NCI-H774 (cell line): ENCODE measurements around the gene PCDHGA9.
"Not testable (repeated sequence)": the region's sequence is repeated elsewhere in the genome, so short reads cannot be mapped to it uniquely, and the experiment has no call there.

Experiments used
- DNase-seq: peaks from one replicate; lab custom pipeline; 2025; lab: John Stamatoyannopoulos, UW

The PCDHGA9 gene

GRCh38 chr5:141414548-141415274 is 12.1 kb downstream of the PCDHGA9 start:
- not testable (repeated sequence) for DNase-seq

DNA sequence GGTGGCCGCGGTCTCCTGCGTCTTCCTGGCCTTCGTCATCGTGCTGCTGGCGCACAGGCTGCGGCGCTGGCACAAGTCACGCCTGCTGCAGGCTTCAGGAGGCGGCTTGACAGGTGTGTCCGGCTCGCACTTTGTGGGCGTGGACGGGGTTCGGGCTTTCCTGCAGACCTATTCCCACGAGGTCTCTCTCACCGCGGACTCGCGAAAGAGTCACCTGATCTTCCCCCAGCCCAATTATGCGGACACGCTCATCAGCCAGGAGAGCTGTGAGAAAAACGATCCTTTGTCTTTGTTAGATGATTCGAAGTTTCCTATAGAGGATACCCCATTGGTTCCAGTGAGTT is 12.7 kb downstream of the PCDHGA9 start:
- DNase-seq = not testable (repeated sequence)

GRCh38 chr5:141417494-141418172 is 15.1 kb downstream of the PCDHGA9 start, which contains the start of gene PCDHGB7:
TSS of gene PCDHGB7 (plus strand) at chr5:141417677. CDS start at chr5:141417860, 183 bp downstream.
- DNase-seq = peak; percentile 63

- no peak for DNase-seq
Observed at GRCh38 chr5:141419074-141419880, 16.7 kb downstream of the PCDHGA9 start.

DNA sequence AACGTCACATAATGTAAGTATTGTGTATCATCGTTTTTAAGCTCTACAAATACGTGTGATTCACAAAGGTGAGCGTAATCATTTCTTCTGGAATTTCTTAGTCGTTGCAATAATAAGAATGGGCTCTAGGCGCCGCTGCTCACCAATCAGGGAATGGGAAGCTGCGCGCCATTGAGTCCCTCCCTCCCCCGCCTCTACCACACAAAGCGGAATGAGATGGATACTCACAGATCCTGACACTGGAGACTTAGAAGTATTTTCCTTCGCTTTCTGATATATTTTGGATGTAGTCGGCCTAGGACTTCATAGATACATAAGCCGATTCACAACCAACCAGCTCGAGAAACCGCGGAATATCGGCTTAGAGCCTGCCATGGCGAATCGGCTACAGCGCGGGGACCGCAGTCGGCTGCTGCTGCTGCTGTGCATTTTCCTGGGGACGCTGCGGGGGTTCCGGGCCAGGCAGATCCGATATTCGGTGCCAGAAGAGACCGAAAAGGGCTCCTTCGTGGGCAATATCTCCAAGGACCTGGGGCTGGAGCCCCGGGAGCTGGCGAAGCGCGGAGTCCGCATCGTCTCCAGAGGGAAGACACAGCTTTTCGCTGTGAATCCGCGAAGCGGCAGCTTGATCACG is 18.4 kb downstream of the PCDHGA9 start, which contains the start of gene PCDHGA11:
Gene PCDHGA11, plus strand, starts transcription at position 197 of the 634 bp plus-strand sequence. Its CDS starts 177 bp downstream, at position 374.
- no peak for DNase-seq

DNA sequence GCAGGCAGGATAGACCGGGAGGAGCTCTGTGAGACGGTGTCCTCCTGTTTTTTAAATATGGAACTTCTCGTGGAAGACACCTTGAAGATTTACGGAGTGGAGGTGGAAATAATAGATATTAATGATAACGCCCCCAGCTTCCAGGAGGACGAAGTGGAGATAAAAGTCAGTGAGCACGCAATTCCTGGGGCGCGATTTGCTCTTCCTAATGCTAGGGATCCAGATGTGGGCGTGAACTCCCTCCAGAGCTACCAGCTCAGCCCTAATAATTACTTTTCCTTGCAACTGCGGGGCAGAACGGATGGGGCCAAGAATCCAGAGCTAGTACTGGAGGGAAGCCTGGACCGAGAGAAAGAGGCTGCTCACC is 18.9 kb downstream of the PCDHGA9 start:
- DNase-seq = no peak

DNA sequence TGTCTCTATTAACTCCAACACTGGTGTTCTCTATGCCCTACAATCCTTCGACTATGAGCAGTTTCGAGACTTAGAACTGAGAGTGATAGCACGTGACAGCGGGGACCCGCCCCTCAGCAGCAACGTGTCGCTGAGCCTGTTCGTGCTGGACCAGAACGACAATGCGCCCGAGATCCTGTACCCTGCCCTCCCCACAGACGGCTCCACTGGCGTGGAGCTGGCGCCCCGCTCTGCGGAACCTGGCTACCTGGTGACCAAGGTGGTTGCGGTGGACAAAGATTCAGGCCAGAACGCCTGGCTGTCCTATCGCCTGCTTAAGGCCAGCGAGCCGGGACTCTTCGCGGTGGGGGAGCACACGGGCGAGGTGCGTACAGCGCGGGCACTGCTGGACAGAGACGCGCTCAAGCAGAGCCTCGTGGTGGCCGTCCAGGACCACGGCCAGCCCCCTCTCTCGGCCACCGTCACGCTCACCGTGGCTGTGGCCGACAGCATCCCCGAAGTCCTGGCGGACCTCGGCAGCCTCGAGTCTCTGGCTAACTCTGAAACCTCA is 20.2 kb downstream of the PCDHGA9 start:
- DNase-seq = no peak

- no peak for DNase-seq
Observed at GRCh38 chr5:141427783-141428426, 25.3 kb downstream of the PCDHGA9 start.

GRCh38 chr5:141430332-141431113 is 27.9 kb downstream of the PCDHGA9 start, which contains the start of gene PCDHGA12:
TSS of gene PCDHGA12 (plus strand) at chr5:141430507. CDS start at chr5:141430760, 253 bp downstream.
- DNase-seq = no peak

GRCh38 chr5:141431286-141431685 is 28.7 kb downstream of the PCDHGA9 start:
- DNase-seq = no peak

DNA sequence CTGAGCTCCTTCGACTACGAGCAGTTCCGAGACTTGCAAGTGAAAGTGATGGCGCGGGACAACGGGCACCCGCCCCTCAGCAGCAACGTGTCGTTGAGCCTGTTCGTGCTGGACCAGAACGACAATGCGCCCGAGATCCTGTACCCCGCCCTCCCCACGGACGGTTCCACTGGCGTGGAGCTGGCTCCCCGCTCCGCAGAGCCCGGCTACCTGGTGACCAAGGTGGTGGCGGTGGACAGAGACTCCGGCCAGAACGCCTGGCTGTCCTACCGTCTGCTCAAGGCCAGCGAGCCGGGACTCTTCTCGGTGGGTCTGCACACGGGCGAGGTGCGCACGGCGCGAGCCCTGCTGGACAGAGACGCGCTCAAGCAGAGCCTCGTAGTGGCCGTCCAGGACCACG is 29.7 kb downstream of the PCDHGA9 start:
- not testable (repeated sequence) for DNase-seq

DNA sequence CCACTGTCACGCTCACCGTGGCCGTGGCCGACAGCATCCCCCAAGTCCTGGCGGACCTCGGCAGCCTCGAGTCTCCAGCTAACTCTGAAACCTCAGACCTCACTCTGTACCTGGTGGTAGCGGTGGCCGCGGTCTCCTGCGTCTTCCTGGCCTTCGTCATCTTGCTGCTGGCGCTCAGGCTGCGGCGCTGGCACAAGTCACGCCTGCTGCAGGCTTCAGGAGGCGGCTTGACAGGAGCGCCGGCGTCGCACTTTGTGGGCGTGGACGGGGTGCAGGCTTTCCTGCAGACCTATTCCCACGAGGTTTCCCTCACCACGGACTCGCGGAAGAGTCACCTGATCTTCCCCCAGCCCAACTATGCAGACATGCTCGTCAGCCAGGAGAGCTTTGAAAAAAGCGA is 30.1 kb downstream of the PCDHGA9 start:
- DNase-seq = not testable (repeated sequence)

GRCh38 chr5:141434006-141434405 is 31.4 kb downstream of the PCDHGA9 start:
- no peak for DNase-seq

DNA sequence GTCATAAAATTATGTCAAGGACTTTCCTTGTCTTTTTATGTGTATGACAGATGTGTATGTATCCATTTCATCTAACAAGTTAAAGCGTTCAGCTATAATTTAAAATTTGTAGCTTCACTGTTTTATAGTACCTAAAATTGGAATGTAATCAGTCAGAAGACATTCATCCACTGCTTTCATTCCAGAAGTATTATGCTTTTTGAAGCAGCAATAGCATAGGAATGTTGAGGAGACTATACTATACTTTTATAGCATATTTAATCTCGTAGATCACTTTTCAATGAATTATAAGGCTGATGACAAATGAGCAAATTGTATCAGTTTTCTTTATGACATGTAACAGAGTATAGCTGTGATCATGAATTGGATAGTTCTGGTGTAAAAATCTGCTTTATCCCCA is 34.6 kb downstream of the PCDHGA9 start:
- no peak for DNase-seq

- no peak for DNase-seq
Observed at GRCh38 chr5:141439411-141440141, 37.0 kb downstream of the PCDHGA9 start.

DNA sequence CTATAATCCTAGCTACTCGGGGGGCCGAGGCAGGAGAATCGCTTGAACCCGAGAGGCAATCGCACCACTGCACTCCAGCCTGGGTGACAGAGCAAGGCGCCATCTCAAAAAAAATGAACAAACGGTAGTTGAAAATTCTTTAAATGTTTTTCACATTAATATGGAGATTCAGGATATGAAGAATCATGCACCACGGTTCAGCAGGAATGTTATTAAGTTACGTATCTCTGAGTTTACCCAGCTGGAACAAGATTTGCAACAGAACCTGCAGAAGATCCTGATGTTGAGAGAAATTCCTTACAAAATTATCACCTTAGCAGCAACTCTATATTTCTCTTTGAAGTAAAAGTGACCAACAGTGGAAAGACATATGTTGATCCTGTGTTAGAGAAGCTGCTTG is 37.8 kb downstream of the PCDHGA9 start:
- no peak for DNase-seq

GRCh38 chr5:141441571-141442170 is 39.1 kb downstream of the PCDHGA9 start:
- DNase-seq = no peak
